NCI-H524 treated with DMSO at 0.1 percent for 48 hours (cell line): ENCODE measurements around the gene MYORG.

Source experiments
- DNase-seq: peaks from one replicate; lab custom pipeline; 2025; lab: John Stamatoyannopoulos, UW

The MYORG gene

GRCh38 chr9:34384368-34385165, 7.9 kb upstream of the MYORG start:
- no peak for DNase-seq

DNA sequence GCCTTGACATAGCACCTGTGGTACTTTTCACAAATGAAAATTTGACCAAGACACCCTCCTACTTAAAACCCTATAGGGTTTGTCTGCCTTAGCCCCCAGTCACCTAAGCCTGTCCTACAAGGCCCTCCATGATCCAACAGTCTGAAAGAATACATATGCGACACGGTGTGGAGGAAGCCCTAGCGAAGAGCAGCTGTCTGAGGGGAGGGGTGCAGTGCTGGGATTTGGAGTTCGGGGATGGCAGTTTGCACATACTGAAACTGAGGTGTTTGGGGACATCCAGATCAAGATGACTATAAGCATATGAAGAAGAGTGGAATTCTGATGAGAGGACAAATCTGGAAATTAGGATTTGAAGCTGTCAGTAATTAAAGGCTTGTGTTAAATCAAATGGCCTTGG, 7.2 kb upstream of the MYORG start:
- DNase-seq: no peak

DNA sequence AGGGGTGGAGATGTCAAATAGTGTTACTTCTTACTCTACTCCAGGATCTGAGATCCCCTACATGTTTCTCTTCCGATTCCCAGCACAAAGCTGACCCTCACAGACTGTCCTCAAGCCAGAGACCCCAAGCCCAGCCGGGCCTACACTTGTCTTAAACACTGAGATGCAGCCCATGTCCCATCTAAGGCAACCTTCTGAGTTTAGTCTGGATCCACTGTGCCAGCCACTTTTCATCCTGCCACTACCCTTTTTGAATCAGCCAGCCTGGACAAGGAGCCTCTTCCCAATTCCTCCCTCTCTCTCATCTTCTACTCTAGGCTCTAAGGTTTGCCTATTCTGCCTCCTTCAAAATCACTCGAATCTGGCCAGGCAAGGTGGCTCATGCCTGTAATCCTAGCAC, 6.2 kb upstream of the MYORG start:
- no peak for DNase-seq

DNA sequence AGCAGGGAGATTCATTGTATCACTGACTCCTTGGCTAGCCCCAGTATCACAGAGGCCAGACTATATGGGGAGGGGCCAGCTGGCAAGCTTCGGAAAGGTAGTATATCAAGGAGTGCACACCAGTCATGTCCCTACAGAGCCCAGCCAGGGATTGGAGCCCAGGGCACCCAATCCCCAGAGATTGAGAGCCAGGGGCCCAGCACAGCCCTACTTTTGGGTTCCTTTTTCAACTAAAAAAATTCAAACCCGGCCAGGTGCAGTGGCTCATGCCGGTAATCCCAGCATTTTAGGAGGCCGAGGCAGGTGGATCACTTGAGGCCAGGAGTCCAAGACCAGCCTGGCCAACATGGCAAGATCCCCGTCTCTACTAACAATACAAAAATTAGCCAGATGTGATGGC, 5.4 kb upstream of the MYORG start:
- DNase-seq: no peak

- DNase-seq: no peak
These were observed 4.6 kb upstream of the MYORG start for GRCh38 chr9:34381323-34381722.

GRCh38 chr9:34380511-34381315, 4.0 kb upstream of the MYORG start:
- DNase-seq: no peak

DNA sequence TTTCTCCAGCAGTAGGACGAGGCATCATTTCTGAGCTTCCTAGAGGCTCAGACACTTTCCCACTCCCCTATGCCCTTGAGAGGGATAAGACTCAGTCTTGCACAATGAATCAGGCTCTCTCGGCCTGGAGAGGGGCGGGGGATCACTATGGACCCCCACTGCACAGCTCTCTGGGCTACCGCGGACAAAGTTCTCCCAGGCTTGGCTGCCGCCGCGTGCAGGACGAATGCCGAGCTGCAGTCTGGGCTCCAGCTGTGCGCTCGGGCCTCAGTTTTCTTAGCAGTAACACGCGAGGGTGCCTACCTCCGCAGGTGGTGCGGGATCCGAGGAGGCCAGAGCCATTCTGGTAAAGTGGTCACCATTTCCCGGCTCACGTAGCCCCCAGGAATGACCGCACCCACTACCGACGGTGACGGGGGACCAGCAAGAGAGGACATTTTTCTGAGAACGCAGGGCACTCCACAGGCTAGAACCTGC, 3.4 kb upstream of the MYORG start:
- no peak for DNase-seq

GRCh38 chr9:34379334-34380033, 2.8 kb upstream of the MYORG start:
- peak; percentile 16 for DNase-seq

GRCh38 chr9:34378376-34379060, 1.8 kb upstream of the MYORG start:
- no peak for DNase-seq

- no peak for DNase-seq
These were observed 677 bp upstream of the MYORG start for GRCh38 chr9:34377404-34377746.

- no peak for DNase-seq
These were observed 650 bp downstream of the MYORG start for GRCh38 chr9:34375901-34376595.

GRCh38 chr9:34374905-34375552, 1.7 kb downstream of the MYORG start:
- peak; percentile 81 for DNase-seq

GRCh38 chr9:34374339-34374738, 2.4 kb downstream of the MYORG start:
- no peak for DNase-seq

- no peak for DNase-seq
These were observed 2.9 kb downstream of the MYORG start for GRCh38 chr9:34373749-34374148.

DNA sequence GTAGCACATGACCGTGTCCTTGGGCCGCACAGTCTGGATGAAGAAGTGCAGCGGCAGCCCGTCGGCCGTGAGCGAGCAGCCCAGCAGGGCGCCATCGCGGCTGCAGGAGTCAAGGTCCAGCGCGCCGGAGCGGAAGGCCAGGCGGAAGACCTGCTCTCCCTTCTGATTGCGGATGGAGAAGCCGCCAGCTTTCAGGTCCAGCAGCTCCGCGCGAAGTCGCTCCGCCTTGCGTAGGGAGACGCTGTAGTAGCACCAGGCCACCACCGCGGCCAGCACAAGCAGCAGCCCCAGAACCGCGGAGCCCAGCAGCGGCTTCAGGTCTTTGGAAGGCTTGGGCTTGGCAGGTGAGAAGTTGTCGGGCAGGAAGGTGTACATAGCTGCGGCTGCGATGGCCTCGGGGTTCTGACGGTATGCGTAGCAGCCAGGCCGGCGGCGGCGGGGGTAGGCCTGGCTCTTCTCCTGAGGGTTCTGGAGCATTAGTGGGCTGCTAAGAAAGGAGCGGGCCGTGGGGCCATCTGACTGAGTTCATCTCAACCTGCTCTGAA, 4.2 kb downstream of the MYORG start:
- DNase-seq: no peak

DNA sequence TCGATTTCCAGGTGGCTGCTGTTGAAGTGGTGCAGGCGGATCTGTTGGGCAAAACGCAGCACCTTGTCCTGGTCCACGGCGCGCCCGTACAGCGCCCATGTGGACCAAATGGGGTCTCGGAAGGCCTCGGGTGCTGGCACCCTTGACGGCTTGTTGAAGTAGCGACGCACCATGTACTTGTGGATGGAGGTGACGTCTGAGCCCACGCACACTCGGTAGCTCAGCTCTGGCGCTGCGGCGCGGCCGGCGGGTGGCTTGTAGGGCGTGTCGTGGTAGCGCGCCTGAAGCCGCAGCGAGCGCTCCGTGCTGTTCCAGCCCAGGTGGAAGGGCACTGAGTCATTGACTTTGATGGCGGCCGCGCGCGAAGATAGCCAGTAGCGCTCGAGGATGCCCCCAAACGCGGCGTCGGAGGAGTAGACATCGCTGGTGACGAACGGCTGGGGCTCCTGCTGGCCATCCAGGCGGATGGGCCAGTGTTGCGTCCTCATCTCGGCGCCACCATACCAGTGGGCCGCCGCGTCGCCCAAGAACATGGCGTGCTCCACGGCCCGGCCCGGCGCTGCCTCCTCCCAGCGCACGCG, 4.7 kb downstream of the MYORG start:
- DNase-seq: no peak

DNA sequence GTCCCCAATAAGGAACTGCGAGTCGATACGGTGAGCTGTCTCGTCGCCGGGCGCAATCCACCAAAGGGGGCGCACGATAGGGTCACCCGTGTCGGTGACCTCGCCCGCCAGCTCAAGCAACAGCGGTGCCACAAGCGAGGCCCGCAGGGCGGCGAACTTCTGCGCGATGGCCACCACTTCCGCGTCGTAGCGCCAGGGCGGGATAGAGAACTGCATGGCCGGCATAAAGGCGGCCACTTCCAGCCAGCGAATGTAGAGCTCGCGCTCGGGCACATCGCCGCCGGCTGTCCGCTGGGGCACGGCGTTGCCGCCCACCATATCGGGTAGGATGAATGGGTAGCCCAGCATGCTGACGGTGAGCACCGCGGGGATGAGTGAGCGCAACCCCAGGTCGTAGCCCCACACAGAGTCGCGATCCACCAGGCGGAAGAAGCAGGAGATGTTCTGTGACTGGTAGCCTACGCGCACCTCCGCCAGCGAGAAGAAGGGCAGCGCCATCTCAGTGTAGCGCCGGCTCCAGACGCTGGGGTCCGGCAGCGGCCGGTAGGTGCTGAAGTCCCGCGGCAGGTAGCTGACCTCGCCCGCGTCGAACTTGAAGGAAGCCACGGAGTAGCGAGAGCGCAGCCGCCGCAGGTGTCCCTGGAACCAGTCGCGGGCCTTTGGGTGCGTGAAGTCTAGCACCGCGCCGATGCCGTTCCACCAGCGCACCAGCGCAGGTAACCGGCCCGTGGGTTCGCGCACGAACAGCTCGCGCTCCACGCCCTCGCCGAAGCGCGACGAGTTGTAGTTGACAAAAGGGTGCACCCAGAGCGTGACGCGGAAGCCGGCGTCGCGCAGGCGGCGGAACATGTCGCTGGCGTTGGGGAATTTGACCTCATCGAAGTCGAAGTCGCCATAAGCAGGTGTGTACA, 5.5 kb downstream of the MYORG start:
- no peak for DNase-seq

DNA sequence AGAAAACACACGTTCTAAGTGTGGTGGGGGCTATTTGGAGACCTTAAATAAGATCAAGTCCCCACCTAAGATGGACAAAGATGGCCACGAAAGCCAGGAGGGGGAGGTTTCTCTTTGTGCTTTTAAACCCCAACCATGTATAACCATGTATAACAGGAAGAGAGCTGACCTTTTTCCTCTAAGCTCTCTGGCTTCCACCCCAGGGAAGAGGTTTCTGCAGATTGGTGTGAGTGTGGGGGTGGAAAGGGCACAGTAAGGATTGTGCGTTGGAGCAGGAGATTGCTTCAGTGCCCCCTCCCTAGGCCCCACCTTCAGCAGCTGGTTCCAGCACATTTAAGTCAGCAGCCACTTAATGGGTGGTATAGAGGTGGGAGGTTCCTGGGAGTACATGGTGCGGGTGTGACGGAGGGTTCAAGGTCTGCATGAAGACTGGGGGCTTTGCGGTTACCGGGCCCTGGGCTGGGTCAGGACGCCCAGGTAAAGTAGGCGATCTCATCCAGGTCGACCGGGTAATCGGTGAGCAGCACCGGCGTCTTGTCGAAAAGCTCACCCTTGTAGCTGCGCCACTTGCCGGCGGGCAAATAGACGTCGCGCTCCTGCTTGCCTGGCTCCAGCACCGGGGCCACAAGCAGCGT, 6.2 kb downstream of the MYORG start:
- no peak for DNase-seq

- no peak for DNase-seq
These were observed 7.1 kb downstream of the MYORG start for GRCh38 chr9:34369636-34370035.
